Peyer's patch (tissue), 4 donors: ENCODE measurements around the gene CCDC187. TPM values are rescaled to one million over a fixed set of nuclear protein-coding genes. Genes with fewer than 3 reads are reported as not detected.
A peak's percentile ranks its signal among the peaks of the same experiment; 100 is the strongest.

Experiments used
- DNase-seq, 3 donors: peaks; one replicate each; pipeline ENCODE4 v3.0.0-alpha.2; 2017 to 2019
- H3K27ac ChIP-seq, 4 donors: fragments of 200-600 bp; sonication (generic); one replicate each; pipeline ENCODE4 v1.5.1; 2016 to 2019
- H3K27me3 ChIP-seq, 2 donors: fragments of 200-600 bp; sonication (generic); one replicate each; pipeline ENCODE4 v1.5.1; 2019
- H3K36me3 ChIP-seq, 3 donors: fragments of 200-600 bp; sonication (generic); one replicate each; pipeline ENCODE4 v1.5.1; 2016 to 2019
- H3K4me1 ChIP-seq, 4 donors: fragments of 200-600 bp; sonication (generic); one replicate each; pipeline ENCODE4 v1.5.1; 2016 to 2019
- H3K4me3 ChIP-seq, 4 donors: fragments of 200-600 bp; sonication (generic); 1 replicate in 3 of 4; 2 replicates in 1 of 4; pipeline ENCODE4 v1.5.1; 2016 to 2019; ENCODE audit warnings: mild to moderate bottlenecking in 1 of 4
- H3K9me3 ChIP-seq, 4 donors: fragments of 200-600 bp; sonication (generic); one replicate each; pipeline ENCODE4 v1.5.1; 2016 to 2019; ENCODE audit warnings: mild to moderate bottlenecking in 1 of 4
- POLR2A ChIP-seq, 2 donors: fragments of 450-650 bp; IDR thresholded peaks; one replicate each; pipeline ENCODE4 v1.5.1; 2017; ENCODE audit warnings: antibody characterized with exemption in 2 of 2, mild to moderate bottlenecking in 2 of 2, moderate library complexity in 2 of 2
- total RNA-seq, 4 donors: library from RNA; depleted of rRNA; stranded (reverse); fragments of >200 nt; gene quantifications; one replicate each; pipeline ENCODE4 v1.1.0, GENCODE V29; 2016
- TF ChIP-seq, protein P1 (sequence below), 6 experiments: fragments of 450-650 bp in 4 of 6; fragments of 200-600 bp in 2 of 6; sonication (generic) in 1 of 6; IDR thresholded peaks; one replicate each; pipeline ENCODE4 v1.5.1; 2017 to 2019; ENCODE audit warnings: antibody characterized with exemption in 6 of 6, mild to moderate bottlenecking in 3 of 6, moderate library complexity in 1 of 6

CCDC187 gene
- total RNA-seq, 4 donors from 2014 or later = 0.35 to 1.0 (median 0.67) TPM; not detected in 1

DNA sequence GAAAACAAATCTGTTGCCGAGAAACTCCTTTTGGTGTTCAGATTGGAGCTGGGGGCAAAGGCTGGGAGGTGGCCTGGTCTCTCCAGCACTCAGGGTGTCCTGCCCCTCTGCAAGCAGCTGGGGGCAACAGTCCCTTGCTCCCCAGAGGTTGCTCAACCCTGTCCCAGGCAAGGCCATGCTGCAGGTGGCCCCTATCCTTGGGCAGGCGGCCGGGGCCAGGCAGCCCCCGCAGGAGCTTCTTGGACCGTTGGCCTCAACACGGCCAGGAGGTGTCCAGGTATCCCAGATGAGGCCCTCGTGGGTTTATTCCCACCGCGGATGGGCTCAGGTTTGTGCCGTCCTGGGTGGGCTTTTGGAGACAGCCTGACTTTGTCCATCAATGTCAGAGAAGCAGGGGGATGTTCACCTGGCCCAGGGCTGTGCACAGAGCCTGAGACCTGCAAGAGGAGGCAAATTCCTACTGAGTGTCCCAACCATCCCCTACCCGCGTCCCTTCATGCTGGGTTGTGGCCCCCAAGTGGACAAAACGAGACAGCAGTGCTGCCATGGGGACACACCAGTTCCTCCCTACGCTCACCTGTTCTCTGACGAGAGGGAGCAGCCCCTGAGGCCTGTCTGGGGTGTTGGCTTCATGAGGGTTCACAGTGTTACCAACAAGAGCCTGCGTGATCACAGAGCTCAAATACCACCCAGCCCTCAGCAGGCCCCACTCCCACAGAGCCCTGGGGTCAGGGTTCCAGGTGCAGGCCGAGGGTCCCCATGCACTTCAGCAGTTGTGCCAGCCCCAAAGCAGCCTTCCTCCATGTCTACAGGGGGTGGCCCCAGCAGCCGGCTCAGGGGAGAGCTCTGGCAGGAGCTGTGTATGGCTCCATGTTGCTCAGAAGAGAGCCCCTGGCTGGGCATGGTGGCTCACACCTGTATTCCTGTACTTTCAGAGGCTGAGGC, 9.5 kb upstream of the CCDC187 start:
- Histone ChIP-seq H3K27ac (no peak overlapping the region), H3K4me3 (no peak overlapping the region), H3K36me3 (no peaks in the 10 kb centered on the region), H3K9me3 (peaks cover 0 to 13% (median 1%) of the 10 kb centered on the region in 4 donors), H3K27me3 (no peaks in the 10 kb centered on the region), H3K4me1 (peaks cover 0 to 4% (median 0%) of the 10 kb centered on the region in 4 donors)
- DNase-seq = no peak
- TF ChIP-seq POLR2A (IDR thresholded peaks at IDR 0.05) = no peak
- TF ChIP-seq, protein P1, sequence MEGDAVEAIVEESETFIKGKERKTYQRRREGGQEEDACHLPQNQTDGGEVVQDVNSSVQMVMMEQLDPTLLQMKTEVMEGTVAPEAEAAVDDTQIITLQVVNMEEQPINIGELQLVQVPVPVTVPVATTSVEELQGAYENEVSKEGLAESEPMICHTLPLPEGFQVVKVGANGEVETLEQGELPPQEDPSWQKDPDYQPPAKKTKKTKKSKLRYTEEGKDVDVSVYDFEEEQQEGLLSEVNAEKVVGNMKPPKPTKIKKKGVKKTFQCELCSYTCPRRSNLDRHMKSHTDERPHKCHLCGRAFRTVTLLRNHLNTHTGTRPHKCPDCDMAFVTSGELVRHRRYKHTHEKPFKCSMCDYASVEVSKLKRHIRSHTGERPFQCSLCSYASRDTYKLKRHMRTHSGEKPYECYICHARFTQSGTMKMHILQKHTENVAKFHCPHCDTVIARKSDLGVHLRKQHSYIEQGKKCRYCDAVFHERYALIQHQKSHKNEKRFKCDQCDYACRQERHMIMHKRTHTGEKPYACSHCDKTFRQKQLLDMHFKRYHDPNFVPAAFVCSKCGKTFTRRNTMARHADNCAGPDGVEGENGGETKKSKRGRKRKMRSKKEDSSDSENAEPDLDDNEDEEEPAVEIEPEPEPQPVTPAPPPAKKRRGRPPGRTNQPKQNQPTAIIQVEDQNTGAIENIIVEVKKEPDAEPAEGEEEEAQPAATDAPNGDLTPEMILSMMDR (IDR thresholded peaks at IDR 0.05) = no peak

DNA sequence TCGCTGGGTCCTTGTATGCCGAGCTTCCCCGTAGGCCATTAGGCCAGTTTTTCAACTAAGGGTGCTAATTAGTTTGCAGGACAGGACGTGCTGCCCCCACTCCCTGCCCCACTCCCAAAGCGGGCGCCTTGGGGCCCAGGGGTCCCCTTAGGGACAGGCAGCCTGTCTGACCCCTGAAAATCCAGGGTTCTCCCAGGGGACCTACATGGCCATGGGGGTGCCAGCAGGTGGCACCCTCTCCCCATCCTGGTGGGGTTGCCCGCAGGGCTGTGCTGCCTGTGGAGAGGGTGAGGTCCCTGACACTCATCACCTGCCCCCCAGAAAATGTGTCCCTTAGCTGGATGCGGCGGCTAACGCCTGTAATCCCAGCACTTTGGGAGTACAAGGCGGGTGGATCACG, 8.5 kb upstream of the CCDC187 start:
- Histone ChIP-seq H3K27me3 (no peaks in the 10 kb centered on the region), H3K4me3 (no peak overlapping the region), H3K27ac (no peak overlapping the region), H3K9me3 (peaks cover 0 to 13% (median 1%) of the 10 kb centered on the region in 4 donors), H3K4me1 (peaks cover 0 to 4% (median 0%) of the 10 kb centered on the region in 4 donors), H3K36me3 (no peaks in the 10 kb centered on the region)
- no peak for DNase-seq
- TF ChIP-seq POLR2A (IDR thresholded peaks at IDR 0.05) = no peak
- TF ChIP-seq, protein P1 (IDR thresholded peaks at IDR 0.05) = peak in 4 of 6 experiments; percentile 39 to 51 (median 43)

DNA sequence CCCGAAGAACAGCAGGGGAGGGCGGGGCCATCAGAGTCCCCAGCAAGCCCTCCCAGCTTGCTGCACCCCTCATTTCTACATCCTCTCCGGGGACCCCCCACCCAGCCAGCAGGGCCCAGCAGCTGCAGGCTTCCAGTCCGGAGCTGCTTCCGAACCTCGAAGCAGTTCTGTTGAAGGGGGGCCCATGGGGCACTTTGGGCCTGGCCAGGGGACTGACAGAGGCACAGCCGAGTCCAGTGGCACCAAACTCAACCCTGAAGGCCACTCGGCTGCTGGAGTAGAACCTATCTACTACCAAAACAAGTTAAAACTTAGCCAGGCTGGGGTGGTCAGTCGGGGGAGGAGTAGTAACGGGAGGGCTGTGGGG, 8.1 kb upstream of the CCDC187 start:
- Histone ChIP-seq H3K27ac (no peak overlapping the region), H3K4me1 (peaks cover 0 to 8% (median 0%) of the 10 kb centered on the region in 4 donors), H3K27me3 (no peaks in the 10 kb centered on the region), H3K4me3 (no peak overlapping the region), H3K9me3 (peaks cover 0 to 13% (median 1%) of the 10 kb centered on the region in 4 donors), H3K36me3 (no peaks in the 10 kb centered on the region)
- TF ChIP-seq, protein P1 (IDR thresholded peaks at IDR 0.05) = no peak
- TF ChIP-seq POLR2A (IDR thresholded peaks at IDR 0.05) = no peak
- no peak for DNase-seq

DNA sequence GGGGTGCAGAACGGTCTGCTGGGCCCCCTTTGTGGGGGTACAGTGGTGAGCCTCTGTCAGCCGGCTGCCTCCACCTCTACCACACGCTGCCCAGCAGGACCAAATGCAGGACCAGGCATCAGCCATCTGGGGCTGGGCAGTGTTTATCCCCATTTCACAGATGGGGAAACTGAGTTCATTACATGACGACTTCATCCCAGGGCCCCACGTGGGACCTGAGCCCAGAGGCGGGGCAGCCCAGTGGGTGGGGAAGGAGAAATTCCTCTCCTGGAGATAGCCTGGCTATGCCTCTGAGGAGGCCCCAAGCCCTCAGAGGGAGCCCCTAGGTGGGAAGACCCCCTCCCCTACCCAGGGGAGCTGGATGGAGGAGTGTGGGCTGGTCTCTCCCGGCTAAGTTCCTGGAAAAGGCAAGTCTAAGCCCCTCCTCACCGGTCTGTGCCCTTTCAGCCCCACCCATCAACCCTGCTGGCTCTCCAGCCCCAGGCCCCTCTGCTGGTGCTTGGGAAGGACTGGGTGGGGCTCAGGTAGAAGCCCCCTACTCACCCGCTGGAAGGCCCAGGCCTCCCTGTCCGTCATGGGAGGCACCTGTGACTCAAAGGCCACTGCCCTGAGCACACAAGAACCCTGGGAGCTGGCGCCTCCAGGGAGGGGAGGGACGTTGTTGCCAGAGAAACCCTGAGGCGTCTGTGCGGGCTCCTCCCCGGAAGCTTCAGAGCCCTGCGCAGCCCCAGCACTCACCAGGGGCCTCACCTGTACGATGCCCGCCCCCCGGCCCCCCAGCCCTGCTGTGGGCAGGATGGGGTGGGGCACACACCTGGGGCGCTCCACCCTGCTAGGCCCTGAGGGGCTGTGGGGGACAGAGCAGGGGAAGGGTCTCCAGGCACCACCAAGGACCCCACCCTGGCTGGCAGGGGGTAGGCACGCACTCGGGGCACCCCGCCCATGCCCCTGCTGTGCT, 7.4 kb upstream of the CCDC187 start:
- no peak overlapping the region for H3K27ac ChIP-seq
- no peaks in the 10 kb centered on the region for H3K36me3 ChIP-seq
- peak in 2 of 3 donors; percentile 55 to 67 for DNase-seq
- no peak for TF ChIP-seq POLR2A (IDR thresholded peaks at IDR 0.05)
- TF ChIP-seq, protein P1 (IDR thresholded peaks at IDR 0.05) = no peak
- H3K27me3 ChIP-seq = no peaks in the 10 kb centered on the region
- no peak overlapping the region for H3K4me3 ChIP-seq
- peaks cover 0 to 13% (median 1%) of the 10 kb centered on the region in 4 donors for H3K9me3 ChIP-seq
- peaks cover 0 to 11% (median 0%) of the 10 kb centered on the region in 4 donors for H3K4me1 ChIP-seq

DNA sequence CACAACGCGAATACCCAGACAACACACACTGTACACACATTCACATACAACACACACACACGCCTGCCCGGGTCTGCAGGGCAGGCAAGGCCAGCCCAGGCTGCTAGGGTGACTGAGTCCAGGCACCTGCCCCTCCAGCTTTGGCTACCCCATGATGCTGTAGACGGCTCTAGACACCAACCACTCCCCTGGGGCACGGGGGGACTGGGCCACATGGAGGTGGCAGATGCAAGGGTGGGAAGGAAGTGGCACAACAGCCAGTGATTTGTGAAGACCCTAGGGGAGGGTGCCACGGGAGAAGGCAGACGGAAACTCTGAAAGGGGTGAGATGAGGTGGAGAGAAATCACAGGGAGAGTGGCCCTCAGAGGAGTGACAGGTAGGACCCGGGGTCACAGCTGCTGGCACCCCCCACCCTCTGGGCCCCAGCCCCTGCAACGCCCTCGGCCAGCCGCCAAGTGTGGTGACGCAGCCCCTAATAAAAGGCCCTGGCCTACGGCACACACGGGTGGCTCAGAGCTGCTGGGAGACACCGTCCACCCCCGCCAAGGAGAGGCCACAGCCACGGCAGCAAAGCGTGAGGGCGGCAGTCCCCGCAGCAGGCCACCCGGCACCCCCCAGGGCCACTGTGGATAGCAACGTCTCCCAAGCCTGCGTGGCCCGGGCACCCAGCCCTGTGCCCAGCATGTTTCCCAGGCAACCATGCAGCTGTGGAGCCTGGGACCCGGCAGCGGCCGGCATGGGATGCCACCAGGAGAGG, 6.6 kb upstream of the CCDC187 start:
- Histone ChIP-seq H3K9me3 (peaks cover 0 to 9% (median 1%) of the 10 kb centered on the region in 4 donors), H3K36me3 (no peaks in the 10 kb centered on the region), H3K4me1 (peaks cover 0 to 11% (median 0%) of the 10 kb centered on the region in 4 donors), H3K27ac (no peak overlapping the region), H3K4me3 (no peak overlapping the region), H3K27me3 (no peaks in the 10 kb centered on the region)
- TF ChIP-seq POLR2A (IDR thresholded peaks at IDR 0.05) = no peak
- TF ChIP-seq, protein P1 (IDR thresholded peaks at IDR 0.05) = no peak
- no peak for DNase-seq
